Activated naive CD4-positive, alpha-beta T cell treated with anti-CD3 and anti-CD28 coated beads, Interleukin-2, amount 50 U/mL, for 72 hours (primary cell): ENCODE data around the gene INPPL1. TPM values are rescaled to one million over a fixed set of nuclear protein-coding genes. Genes with fewer than 3 reads are reported as not detected.

Source experiments
- ATAC-seq, 2 donors: fragments of 150-1000 bp; cut with Tn5 transposase; 2 replicates each; pipeline ENCODE4 v1.10.0; 2021; ENCODE audit warnings: mild to moderate bottlenecking in 2 of 2, moderate library complexity in 2 of 2
- DNase-seq, 2 donors: peaks; one replicate each; pipeline ENCODE4 v3.0.0; 2021 to 2022; ENCODE audit warnings: low spot score in 2 of 2
- H3K27ac Mint-ChIP-seq, 2 donors: one replicate each; pipeline ENCODE4 v1.8.0; 2022; ENCODE audit warnings: mild to moderate bottlenecking in 2 of 2, mixed read lengths in 2 of 2
- H3K36me3 Mint-ChIP-seq, 2 donors: one replicate each; pipeline ENCODE4 v1.8.0; 2022; ENCODE audit warnings: mixed read lengths in 2 of 2
- H3K9me3 Mint-ChIP-seq, 2 donors: one replicate each; pipeline ENCODE4 v1.8.0; 2022; ENCODE audit warnings: mixed read lengths in 2 of 2
- total RNA-seq, 2 donors: library from RNA; stranded (reverse); gene quantifications; one replicate each; pipeline ENCODE4 v1.2.3, GENCODE V29; 2022

The INPPL1 gene
- total RNA-seq, 2 donors from 2014 or later, result 97.0 to 132 TPM

DNA sequence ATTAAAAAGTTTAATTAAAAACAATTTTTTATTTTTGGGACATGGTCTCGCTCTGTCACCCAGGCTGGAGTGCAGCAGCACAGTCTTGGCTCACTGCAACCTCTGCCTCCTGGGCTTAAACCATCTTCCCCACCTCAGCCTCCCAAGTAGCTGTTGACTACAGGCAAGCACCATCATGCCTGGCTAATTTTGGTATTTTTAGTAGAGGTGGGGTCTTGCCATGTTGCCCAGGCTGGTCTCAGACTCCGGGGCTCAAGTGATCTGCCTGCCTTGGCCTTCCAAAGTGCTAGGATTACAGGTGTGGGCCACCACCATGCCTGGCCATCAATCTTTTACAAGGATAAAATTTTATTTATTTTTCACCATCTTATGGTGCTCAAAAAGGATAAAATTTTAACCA lies 62.7 kb downstream of the INPPL1 start:
- Mint-ChIP-seq H3K27ac (no peak overlapping the region), H3K36me3 (no peaks in the 10 kb centered on the region), H3K9me3 (no peaks in the 10 kb centered on the region)
- no peak for ATAC-seq
- no peak for DNase-seq

Other genes with a start within 250 kb of the INPPL1 start
- gene IL18BP, start 225.9 kb upstream of the INPPL1 start, total RNA-seq, result 10 to 100 TPM; 12.5 to 13.8 TPM
- gene NUMA1, start 144.2 kb upstream of the INPPL1 start, total RNA-seq, result 100 to 1,000 TPM; 206 to 209 TPM
- 1 to 10 TPM; 4.1 to 8.3 TPM for gene LRRC51, start 143.9 kb upstream of the INPPL1 start, total RNA-seq
- 10 to 100 TPM; 40.9 to 60.0 TPM for gene LAMTOR1, start 121.5 kb upstream of the INPPL1 start, total RNA-seq
- gene TOMT, start 118.8 kb upstream of the INPPL1 start, total RNA-seq, result not detected
- gene ANAPC15, start 112.1 kb upstream of the INPPL1 start, total RNA-seq, result 10 to 100 TPM; 50.5 to 60.1 TPM
- not detected for gene FOLR3, start 89.0 kb upstream of the INPPL1 start, total RNA-seq
- gene FOLR1, start 32.6 kb upstream of the INPPL1 start, total RNA-seq, result not detected
- not detected for gene FOLR2, start 8.0 kb upstream of the INPPL1 start, total RNA-seq
- not detected for gene PHOX2A, start 19.4 kb downstream of the INPPL1 start, total RNA-seq
- 10 to 100 TPM; 40.0 to 58.4 TPM for gene CLPB, start 209.8 kb downstream of the INPPL1 start, total RNA-seq